GM18861 (cell line): ENCODE data around the gene ITSN1.

Experiments used
- ATAC-seq: cut with Tn5 transposase; IDR thresholded peaks from one replicate; pipeline ENCODE4 v1.9.1; 2021; ENCODE audit not compliant: unreplicated experiment

The ITSN1 gene

DNA sequence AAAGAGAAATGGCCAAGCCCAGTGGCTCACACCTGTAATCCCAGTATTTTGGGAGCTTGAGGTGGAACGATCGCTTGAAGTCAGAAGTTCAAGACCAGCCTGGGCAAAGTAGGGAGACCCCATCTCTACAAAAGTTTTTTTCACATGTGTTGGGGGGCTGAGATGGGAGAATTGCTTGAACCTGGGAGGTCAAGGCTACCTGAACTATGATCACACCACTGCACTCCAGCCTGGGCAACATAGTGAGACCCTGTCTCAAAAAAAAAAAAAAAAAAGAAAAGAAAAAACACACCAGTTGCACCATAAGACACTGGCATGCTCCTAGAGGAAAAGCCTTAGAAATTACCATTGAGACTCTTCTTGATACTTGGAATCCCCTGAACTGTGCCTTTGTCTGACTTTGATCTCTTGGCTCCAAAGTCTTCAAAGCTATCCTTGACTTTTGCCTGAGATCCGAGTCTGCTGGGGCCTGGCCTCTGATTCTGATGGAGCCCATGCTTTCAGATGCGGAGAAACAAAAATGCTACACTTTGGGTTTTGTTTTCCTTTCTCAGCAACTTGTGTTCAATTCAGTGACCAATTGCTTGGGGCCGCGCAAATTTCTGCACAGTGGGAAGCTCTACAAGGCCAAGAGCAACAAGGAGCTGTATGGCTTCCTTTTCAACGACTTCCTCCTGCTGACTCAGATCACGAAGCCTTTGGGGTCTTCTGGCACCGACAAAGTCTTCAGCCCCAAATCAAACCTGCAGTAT, 239.6 kb downstream of the ITSN1 start:
- no peak for ATAC-seq

DNA sequence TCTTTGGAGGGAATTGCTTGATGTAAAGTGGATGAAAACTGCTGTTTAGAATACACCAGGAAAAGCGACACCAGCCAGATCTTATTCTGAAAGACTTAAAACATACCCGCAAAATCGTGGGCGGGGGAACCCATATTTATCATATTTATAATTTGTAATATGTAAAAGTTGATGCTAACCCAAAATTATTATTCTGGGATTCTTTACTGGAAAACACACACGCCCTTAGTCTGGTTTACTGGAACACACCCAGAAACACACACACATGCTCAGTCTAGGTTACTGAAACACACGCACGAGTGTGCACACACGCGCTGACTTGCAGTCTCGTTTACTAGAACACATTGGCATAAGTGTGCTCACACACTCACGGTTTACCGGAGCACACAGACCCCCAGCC, 240.8 kb downstream of the ITSN1 start:
- no peak for ATAC-seq

DNA sequence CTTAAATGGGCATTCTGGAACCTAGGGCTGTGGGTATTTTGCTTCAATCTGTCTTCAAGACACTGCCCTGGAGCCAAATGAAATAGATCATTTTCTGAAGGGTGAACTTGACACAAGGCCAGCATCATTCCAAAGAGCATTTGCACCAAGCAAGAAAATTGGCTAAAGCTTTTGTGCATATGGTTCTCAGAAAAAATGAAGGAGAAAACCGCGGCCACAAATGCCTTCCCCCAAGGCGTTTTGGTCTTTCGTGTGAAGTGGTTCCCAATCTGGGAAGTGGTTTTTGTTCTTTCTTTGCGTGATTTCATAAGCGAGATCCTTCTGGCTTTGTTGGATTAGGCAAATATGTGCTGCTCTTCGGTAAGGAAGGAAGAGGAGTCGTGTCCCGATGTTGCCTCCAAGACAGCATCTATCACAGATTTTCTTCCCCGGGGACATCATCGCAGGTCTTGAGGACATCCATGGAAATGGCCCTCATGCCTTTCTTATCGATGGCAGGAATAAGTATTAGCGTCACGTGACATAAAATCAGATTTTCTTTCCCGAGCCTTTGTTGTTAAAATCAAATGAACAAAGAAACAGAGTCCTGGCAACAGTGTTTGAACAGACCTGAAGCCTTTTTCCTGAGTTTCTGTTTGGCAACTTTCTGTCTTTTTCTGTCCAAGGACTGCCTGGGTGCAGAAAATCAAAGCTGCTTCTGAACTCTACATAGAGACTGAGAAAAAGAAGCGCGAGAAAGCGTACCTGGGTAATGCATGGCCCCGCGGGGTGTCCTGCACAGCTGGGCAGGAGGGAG, 242.3 kb downstream of the ITSN1 start:
- ATAC-seq: no peak

DNA sequence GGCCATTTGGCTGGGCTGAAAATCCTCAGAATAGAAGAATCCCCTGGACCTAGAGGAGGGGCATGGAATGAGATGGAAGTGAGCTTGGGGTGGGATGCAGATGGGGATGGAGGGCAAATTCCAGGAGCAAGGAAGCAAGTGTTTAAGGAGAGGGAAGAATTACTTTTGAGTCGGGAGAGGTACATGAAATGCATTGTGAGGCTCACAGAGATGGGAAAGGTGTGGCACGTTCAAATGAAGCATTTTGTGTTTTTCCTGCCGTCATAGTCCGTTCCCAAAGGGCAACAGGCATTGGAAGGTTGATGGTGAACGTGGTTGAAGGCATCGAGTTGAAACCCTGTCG, 242.8 kb downstream of the ITSN1 start:
- ATAC-seq: no peak

DNA sequence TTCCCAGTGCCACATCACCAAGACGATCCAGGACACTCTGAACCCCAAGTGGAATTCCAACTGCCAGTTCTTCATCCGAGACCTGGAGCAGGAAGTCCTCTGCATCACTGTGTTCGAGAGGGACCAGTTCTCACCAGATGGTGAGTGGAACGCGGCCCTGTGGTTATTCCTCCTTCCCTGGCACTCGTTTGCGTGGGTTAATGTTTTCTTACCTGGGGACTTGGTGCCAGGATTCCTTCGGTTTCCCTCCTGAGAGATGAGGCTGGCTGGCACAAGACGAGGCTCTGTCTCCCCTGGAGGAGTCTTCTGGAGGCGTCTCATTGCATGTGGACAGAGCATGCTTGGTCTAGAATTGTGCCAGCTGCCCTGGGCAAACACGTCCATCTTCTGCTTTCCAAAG, 244.0 kb downstream of the ITSN1 start:
- ATAC-seq: no peak

- ATAC-seq: no peak
Observed at GRCh38 chr21:33890187-33890586, 247.9 kb downstream of the ITSN1 start.

DNA sequence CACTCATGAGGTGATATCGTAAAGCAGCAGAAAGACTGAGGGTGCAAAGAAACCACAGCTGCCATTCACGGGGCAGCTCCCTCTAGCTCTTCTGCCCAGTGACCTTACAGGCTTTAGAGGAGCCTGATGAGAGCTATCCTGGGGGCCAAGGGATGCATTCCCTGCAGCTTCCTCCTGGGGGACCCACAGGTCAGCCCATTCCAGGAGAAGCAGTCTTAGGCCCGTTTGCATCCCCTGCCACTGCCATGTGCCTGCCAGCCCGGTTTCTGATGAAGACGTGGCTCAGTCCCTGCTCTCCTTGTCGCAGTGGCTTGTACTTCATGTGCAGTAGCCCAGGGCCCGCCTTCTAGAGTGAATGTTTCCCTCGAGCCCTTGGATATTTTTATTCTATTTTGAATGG, 250.6 kb downstream of the ITSN1 start:
- ATAC-seq: no peak

DNA sequence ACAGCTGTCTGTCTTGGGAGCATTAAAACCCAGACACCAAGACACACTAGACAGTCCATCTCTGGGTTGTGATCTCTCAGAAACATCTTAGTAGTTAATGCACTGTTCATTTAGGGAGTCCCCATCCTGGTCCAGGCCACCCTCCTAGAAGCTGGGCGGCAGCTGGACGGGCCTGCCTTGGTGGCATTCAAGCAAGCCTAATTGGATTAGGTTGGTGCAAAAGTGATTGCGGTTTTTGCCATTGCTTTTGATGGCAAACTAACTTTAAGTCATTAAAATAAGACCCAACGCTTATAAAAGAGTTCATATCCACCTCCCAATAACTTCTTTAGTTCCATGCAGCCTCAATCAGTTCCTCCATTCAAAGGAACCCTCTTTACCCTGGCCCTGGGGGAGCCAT, 251.6 kb downstream of the ITSN1 start:
- no peak for ATAC-seq

GRCh38 chr21:33894736-33895288, 252.5 kb downstream of the ITSN1 start:
- no peak for ATAC-seq

DNA sequence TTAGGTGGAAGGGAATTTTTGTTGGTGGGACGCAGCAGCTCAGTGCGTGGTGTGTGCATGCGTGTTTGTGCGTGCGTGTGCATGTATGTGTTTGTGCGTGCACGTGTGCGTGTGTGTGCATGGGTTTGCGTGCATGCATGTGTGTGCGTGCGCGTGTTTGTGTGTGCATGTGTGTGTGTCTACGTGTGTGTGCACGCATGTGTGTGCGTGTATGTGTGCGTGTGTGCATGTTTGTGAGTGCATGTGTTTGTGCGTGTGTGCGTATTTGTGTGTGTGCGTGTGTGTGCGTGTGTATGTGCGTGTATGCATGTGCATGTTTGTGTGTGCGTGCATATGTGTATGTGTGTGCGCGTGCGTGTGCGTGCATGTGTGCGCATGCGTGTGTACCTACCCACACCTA, 253.1 kb downstream of the ITSN1 start:
- no peak for ATAC-seq

DNA sequence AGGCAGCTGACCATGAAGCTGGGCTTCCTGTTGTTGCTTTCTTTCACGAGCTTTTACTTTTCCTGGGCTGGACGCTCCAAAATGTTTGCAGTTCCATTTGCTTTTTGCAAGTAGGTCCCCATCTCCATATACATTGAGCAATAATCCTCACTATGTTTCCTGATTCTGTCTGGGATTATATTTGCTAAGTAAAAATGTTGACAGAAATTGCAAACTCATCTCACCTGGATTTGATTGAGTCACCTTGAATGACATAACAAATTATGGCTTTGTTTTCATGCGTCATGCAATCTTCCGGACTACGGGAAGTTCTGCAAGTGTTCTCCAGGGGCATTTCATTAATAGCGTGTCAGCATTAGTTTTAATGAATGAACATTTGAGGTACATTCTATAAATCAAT, 254.4 kb downstream of the ITSN1 start:
- no peak for ATAC-seq

- no peak for ATAC-seq
Observed at GRCh38 chr21:33897098-33897497, 254.8 kb downstream of the ITSN1 start.

DNA sequence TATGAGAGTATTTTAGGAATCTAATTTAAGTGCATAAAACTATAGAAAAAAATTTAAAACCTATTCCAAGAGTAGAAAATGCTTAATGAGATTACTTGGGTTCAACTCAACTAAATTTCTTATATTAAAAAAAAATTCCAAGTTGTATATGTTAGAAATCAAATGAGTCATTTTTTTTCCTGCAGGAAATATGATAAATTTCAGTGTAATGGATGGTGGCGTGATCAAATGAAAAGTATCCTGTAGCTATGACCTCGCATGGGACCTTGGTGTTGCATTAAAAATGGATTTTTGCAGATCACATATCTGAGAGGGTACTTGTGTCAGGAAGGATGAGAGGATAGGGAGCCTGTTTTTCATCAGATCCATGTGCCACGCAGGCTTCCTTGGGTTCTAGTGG, 255.4 kb downstream of the ITSN1 start:
- ATAC-seq: no peak

- no peak for ATAC-seq
Observed at GRCh38 chr21:33898586-33898985, 256.3 kb downstream of the ITSN1 start.

- no peak for ATAC-seq
Observed at GRCh38 chr21:33899199-33899598, 256.9 kb downstream of the ITSN1 start.

- ATAC-seq: no peak
Observed at GRCh38 chr21:33901412-33902288, 259.3 kb downstream of the ITSN1 start.

GRCh38 chr21:33902349-33902748, 260.0 kb downstream of the ITSN1 start:
- ATAC-seq: no peak

- ATAC-seq: no peak
Observed at GRCh38 chr21:33904041-33904440, 261.7 kb downstream of the ITSN1 start.

GRCh38 chr21:33908760-33909159, 266.5 kb downstream of the ITSN1 start:
- ATAC-seq: no peak

DNA sequence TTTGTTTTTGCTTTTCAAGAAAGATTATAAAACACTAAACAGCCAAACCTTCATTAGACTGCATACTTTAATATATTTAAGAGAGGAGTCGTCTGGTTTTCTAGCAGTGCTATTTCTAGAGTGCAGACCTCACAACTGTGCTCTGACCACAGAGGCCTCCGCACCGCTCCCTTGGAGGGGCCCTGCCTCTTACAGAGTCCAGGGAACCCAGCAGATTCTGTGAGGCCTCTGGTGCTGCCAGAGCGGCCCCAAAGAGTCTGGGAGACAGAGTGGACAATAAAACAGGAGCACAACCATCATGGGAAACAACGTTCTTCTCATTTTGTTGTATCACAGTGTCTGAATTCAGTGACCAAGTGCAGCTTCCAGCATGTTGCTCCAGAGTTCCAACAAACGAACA, 267.5 kb downstream of the ITSN1 start:
- no peak for ATAC-seq

DNA sequence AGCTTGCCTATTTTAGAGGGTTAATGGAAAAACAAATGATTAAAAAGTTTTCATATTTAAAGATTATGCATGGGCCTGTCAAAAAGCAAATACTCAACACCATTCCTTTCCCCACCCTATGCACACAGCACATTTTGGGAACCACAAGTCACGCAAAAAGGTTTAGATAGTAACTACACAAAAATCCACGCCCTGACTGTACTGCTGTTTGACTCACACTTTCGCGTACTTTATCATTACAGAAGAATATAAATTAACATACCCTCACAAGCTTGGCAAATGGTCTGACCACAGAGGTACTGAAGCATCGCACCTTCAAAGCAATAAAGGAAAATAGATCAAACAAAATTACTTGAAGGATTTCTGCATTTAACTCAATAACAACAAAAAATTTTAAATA, 271.9 kb downstream of the ITSN1 start:
- no peak for ATAC-seq
